ENCODE measurements around the gene OR10H2. TPM values are rescaled to one million over a fixed set of nuclear protein-coding genes. Genes with fewer than 3 reads are reported as not detected.

The OR10H2 gene
- total RNA-seq, 8 experiments from 2014 or later, result 0.52 TPM; not detected in 7

- no peak overlapping the region for H3K27ac ChIP-seq
- 5 to 51% (median 14%) methylated on average over 2 to 6 of the region's 9 CpGs; no CpG with 5 or more reads in 2 of the 10 experiments for WGBS, 10 experiments
- H3K4me1 ChIP-seq (replicated peaks in 1 of 2), result no peaks in the 10 kb centered on the region
- in situ Hi-C loops (cut with MboI; ENCODE audit: low pct_unique_long_range_greater_than_20kb in 2 of 9, low sequenced_read_pairs in 9 of 9, unreplicated experiment in 9 of 9), result no loop called here
- no peak for ATAC-seq (replicated peaks in 6 of 8)
- no peak overlapping the region for H3K4me3 ChIP-seq
These were observed 49.5 kb downstream of the OR10H2 start for GRCh38 chr19:15776991-15777970.

Other genes with a start within 250 kb of the OR10H2 start
- gene PGLYRP2, start 248.5 kb upstream of the OR10H2 start, total RNA-seq, result under 1 TPM in 4 of 8 experiments, not detected in 4; 0.17 to 0.59 (median 0.32) TPM
- gene CYP4F22, start 219.5 kb upstream of the OR10H2 start, total RNA-seq, result under 1 TPM in 4 of 8 experiments, not detected in 4; 0.09 to 0.71 (median 0.11) TPM
- 1 to 10 TPM in 1 of 8 experiments, under 1 TPM in 4, not detected in 3; 0.29 to 1.1 (median 0.81) TPM for gene CYP4F8, start 112.8 kb upstream of the OR10H2 start, total RNA-seq
- under 1 TPM in 2 of 8 experiments, not detected in 6; 0.05 to 1.00 TPM for gene CYP4F3, start 87.1 kb upstream of the OR10H2 start, total RNA-seq
- 1 to 10 TPM in 1 of 8 experiments, under 1 TPM in 2, not detected in 5; 0.31 to 1.8 (median 0.81) TPM for gene CYP4F12, start 54.9 kb upstream of the OR10H2 start, total RNA-seq
- under 1 TPM in 4 of 8 experiments, not detected in 4; 0.23 to 0.49 (median 0.36) TPM for gene OR10H3, start 10.0 kb downstream of the OR10H2 start, total RNA-seq
- gene OR10H5, start 59.6 kb downstream of the OR10H2 start, total RNA-seq, result under 1 TPM in 5 of 8 experiments, not detected in 3; 0.08 to 0.90 (median 0.32) TPM
- under 1 TPM in 5 of 8 experiments, not detected in 3; 0.09 to 0.33 (median 0.15) TPM for gene OR10H1, start 87.6 kb downstream of the OR10H2 start, total RNA-seq
- 1 to 10 TPM in 1 of 8 experiments, under 1 TPM in 1, not detected in 6; 0.36 to 1.2 TPM for gene CYP4F2, start 170.1 kb downstream of the OR10H2 start, total RNA-seq
- under 1 TPM in 4 of 8 experiments, not detected in 4; 0.17 to 0.71 (median 0.35) TPM for gene CYP4F11, start 206.5 kb downstream of the OR10H2 start, total RNA-seq
- gene OR10H4, start 221.0 kb downstream of the OR10H2 start, total RNA-seq, result under 1 TPM in 2 of 8 experiments, not detected in 6; 0.38 to 0.46 TPM

All from motor neuron (in vitro differentiated cells).